CD4-positive, alpha-beta T cell treated with Interleukin-17A for 4 hours (primary cell): ENCODE measurements around the gene PRDM16.

Experiments used
- DNase-seq: peaks from one replicate; pipeline ENCODE4 v3.0.0-alpha.2; 2020; ENCODE audit warnings: mixed read lengths

The PRDM16 gene

GRCh38 chr1:3330771-3331245 is 261.8 kb downstream of the PRDM16 start:
- DNase-seq = no peak

GRCh38 chr1:3331564-3331963 is 262.6 kb downstream of the PRDM16 start:
- no peak for DNase-seq

- DNase-seq = no peak
Observed at GRCh38 chr1:3332043-3332442, 263.0 kb downstream of the PRDM16 start.

GRCh38 chr1:3332662-3333061 is 263.7 kb downstream of the PRDM16 start:
- no peak for DNase-seq

GRCh38 chr1:3333903-3334302 is 264.9 kb downstream of the PRDM16 start:
- DNase-seq = no peak

GRCh38 chr1:3334366-3334765 is 265.4 kb downstream of the PRDM16 start:
- no peak for DNase-seq

- DNase-seq = no peak
Observed at GRCh38 chr1:3335754-3336640, 267.0 kb downstream of the PRDM16 start.

- no peak for DNase-seq
Observed at GRCh38 chr1:3336641-3337630, 267.9 kb downstream of the PRDM16 start.

- DNase-seq = no peak
Observed at GRCh38 chr1:3337798-3338724, 269.1 kb downstream of the PRDM16 start.

GRCh38 chr1:3338725-3339070 is 269.7 kb downstream of the PRDM16 start:
- DNase-seq = no peak

- DNase-seq = no peak
Observed at GRCh38 chr1:3339856-3340255, 270.9 kb downstream of the PRDM16 start.

GRCh38 chr1:3340548-3341235 is 271.7 kb downstream of the PRDM16 start:
- DNase-seq = no peak

- no peak for DNase-seq
Observed at GRCh38 chr1:3341236-3341994, 272.4 kb downstream of the PRDM16 start.

GRCh38 chr1:3342960-3343359 is 274.0 kb downstream of the PRDM16 start:
- no peak for DNase-seq

- no peak for DNase-seq
Observed at GRCh38 chr1:3344395-3344794, 275.4 kb downstream of the PRDM16 start.

GRCh38 chr1:3345792-3346191 is 276.8 kb downstream of the PRDM16 start:
- no peak for DNase-seq

GRCh38 chr1:3346478-3346877 is 277.5 kb downstream of the PRDM16 start:
- no peak for DNase-seq

GRCh38 chr1:3347257-3348020 is 278.4 kb downstream of the PRDM16 start:
- no peak for DNase-seq

- no peak for DNase-seq
Observed at GRCh38 chr1:3348196-3348865, 279.3 kb downstream of the PRDM16 start.
